ENCODE results near the gene ATXN7L1. TPM values are rescaled to one million over a fixed set of nuclear protein-coding genes. Genes with fewer than 3 reads are reported as not detected.
A peak's percentile ranks its signal among the peaks of the same experiment; 100 is the strongest.

The ATXN7L1 gene
- total RNA-seq, 2 donors from 2014 or later: 12.6 to 28.1 TPM

- intact Hi-C loops (cut with DNase I): no loop called here
- TF ChIP-seq POLR2AphosphoS5 (IDR thresholded peaks at IDR 0.05): no peak
- 65% methylated on average over 2 of the region's 2 CpGs for WGBS
- Histone ChIP-seq H3K36me3 (no peaks in the 10 kb centered on the region), H3K27ac (no peak overlapping the region), H3K9me3 (no peaks in the 10 kb centered on the region), H3K4me1 (replicated peaks) (peaks cover 4% of the 10 kb centered on the region), H3K4me3 (no peak overlapping the region), H3K27me3 (replicated peaks; ENCODE audit: insufficient read depth) (no peaks in the 10 kb centered on the region)
- no peak for DNase-seq (ENCODE audit: low spot score)
Observed at GRCh38 chr7:105682341-105683060, 193.9 kb downstream of the ATXN7L1 start.

- no peaks in the 10 kb centered on the region for H3K27me3 ChIP-seq (replicated peaks; ENCODE audit: insufficient read depth)
- H3K9me3 ChIP-seq: no peaks in the 10 kb centered on the region
- no peak for DNase-seq (ENCODE audit: low spot score)
- H3K4me3 ChIP-seq: no peak overlapping the region
- H3K36me3 ChIP-seq: no peaks in the 10 kb centered on the region
- 86% methylated on average over 9 of the region's 9 CpGs for WGBS
- TF ChIP-seq POLR2A (IDR thresholded peaks at IDR 0.05) (no peak), POLR2AphosphoS5 (IDR thresholded peaks at IDR 0.05) (no peak), CTCF (IDR thresholded peaks at IDR 0.05) (no peak)
- intact Hi-C loops (cut with DNase I): no loop called here
- H3K4me1 ChIP-seq (replicated peaks): peaks cover 9% of the 10 kb centered on the region
- no peak overlapping the region for H3K27ac ChIP-seq
Observed at GRCh38 chr7:105680505-105681187, 195.8 kb downstream of the ATXN7L1 start.

GRCh38 chr7:105678811-105679495 is 197.4 kb downstream of the ATXN7L1 start:
- peak; percentile 61 for DNase-seq (ENCODE audit: low spot score)
- Histone ChIP-seq H3K4me3 (peak overlapping the region; percentile 1 to 7), H3K27me3 (replicated peaks; ENCODE audit: insufficient read depth) (no peaks in the 10 kb centered on the region), H3K4me1 (replicated peaks) (peaks cover 7% of the 10 kb centered on the region), H3K36me3 (no peaks in the 10 kb centered on the region), H3K9me3 (no peaks in the 10 kb centered on the region), H3K27ac (peak overlapping the region; percentile 29 to 59)
- WGBS: 37% methylated on average over 25 of the region's 25 CpGs
- no peak for TF ChIP-seq CTCF (IDR thresholded peaks at IDR 0.05)
- TF ChIP-seq POLR2AphosphoS5 (IDR thresholded peaks at IDR 0.05): peak; percentile 52
- intact Hi-C loops (cut with DNase I): no loop called here

- DNase-seq (ENCODE audit: low spot score): no peak
- Histone ChIP-seq H3K9me3 (no peaks in the 10 kb centered on the region), H3K36me3 (no peaks in the 10 kb centered on the region), H3K27ac (peak overlapping the region; percentile 29 to 59), H3K4me1 (replicated peaks) (peaks cover 13% of the 10 kb centered on the region), H3K4me3 (no peak overlapping the region), H3K27me3 (replicated peaks; ENCODE audit: insufficient read depth) (no peaks in the 10 kb centered on the region)
- intact Hi-C loops (cut with DNase I): no loop called here
- TF ChIP-seq POLR2AphosphoS5 (IDR thresholded peaks at IDR 0.05) (peak; percentile 21), CTCF (IDR thresholded peaks at IDR 0.05) (no peak)
- 71% methylated on average over 11 of the region's 11 CpGs for WGBS
Observed at GRCh38 chr7:105677817-105678573, 198.4 kb downstream of the ATXN7L1 start.

GRCh38 chr7:105677410-105677730 is 199.0 kb downstream of the ATXN7L1 start:
- Histone ChIP-seq H3K27ac (no peak overlapping the region), H3K9me3 (no peaks in the 10 kb centered on the region), H3K4me3 (no peak overlapping the region), H3K4me1 (replicated peaks) (peaks cover 13% of the 10 kb centered on the region), H3K36me3 (no peaks in the 10 kb centered on the region), H3K27me3 (replicated peaks; ENCODE audit: insufficient read depth) (no peaks in the 10 kb centered on the region)
- DNase-seq (ENCODE audit: low spot score): no peak
- 81% methylated on average over 4 of the region's 4 CpGs for WGBS
- no peak for TF ChIP-seq POLR2A (IDR thresholded peaks at IDR 0.05)
- no peak for TF ChIP-seq POLR2AphosphoS5 (IDR thresholded peaks at IDR 0.05)
- TF ChIP-seq CTCF (IDR thresholded peaks at IDR 0.05): no peak
- intact Hi-C loops (cut with DNase I): no loop called here

Measured in prostate gland (tissue), 2 donors.